HepG2 (cell line): ENCODE data around the gene TEKTIP1. TPM values are rescaled to one million over a fixed set of nuclear protein-coding genes. Genes with fewer than 3 reads are reported as not detected.
A peak's percentile ranks its signal among the peaks of the same experiment; 100 is the strongest.

Experiments
- MAZ ChIP-seq, 2 experiments: sonication (generic) in 1 of 2; formaldehyde crosslinking in 1 of 2; IDR thresholded peaks; 2 replicates each; pipeline versions ENCODE4 v1.5.0 to v1.6.1; 2012 to 2020; ENCODE audit warnings: low read depth in 2 of 2, mild to moderate bottlenecking in 2 of 2, borderline replicate concordance in 1 of 2, improper control_type of control experiment in 1 of 2, low read length in 1 of 2, missing genetic modification reagents in 1 of 2, moderate library complexity in 1 of 2
- PHF5A ChIP-seq: IDR thresholded peaks from one replicate; pipeline ENCODE4 v1.6.1; 2018; ENCODE audit warnings: low read depth, missing genetic modification reagents; ENCODE audit not compliant: unreplicated experiment
- ZKSCAN8 ChIP-seq: IDR thresholded peaks from 2 replicates; pipeline ENCODE4 v1.6.1; 2016; ENCODE audit warnings: borderline replicate concordance, missing genetic modification reagents, missing compliant biosample characterization
- ZNF160 ChIP-seq: sonication (generic); formaldehyde crosslinking; IDR thresholded peaks from 2 replicates; pipeline ENCODE4 v1.8.0; 2022; ENCODE audit warnings: mild to moderate bottlenecking, inconsistent platforms, missing genetic modification reagents
- ZNF501 ChIP-seq: sonication (generic); formaldehyde crosslinking; IDR thresholded peaks from 2 replicates; pipeline ENCODE4 v1.5.1; 2020; ENCODE audit warnings: mild to moderate bottlenecking, moderate library complexity, missing genetic modification reagents
- polyA plus RNA-seq, 8 experiments: library from polyadenylated mRNA; depleted of rRNA in 3 of 8; stranded (reverse) in 7 of 8; unstranded in 1 of 8; fragments of >200 nt; fragmentation: Illumina TruSeq in 4 of 8; extraction: Trizol in 4 of 8; gene quantifications; 2 replicates each; pipeline versions ENCODE4 v1.2.1 to v1.2.3, GENCODE V29; 2011 to 2016; ENCODE audit warnings: low read depth in 4 of 8, missing spikeins in 1 of 8, mixed read lengths in 1 of 8; ENCODE audit not compliant: insufficient read depth in 1 of 8
- total RNA-seq, 5 experiments: library from RNA; depleted of rRNA; stranded (reverse); fragments of >200 nt; fragmentation: Illumina TruSeq; extraction: Trizol; gene quantifications; 2 replicates each; pipeline ENCODE4 v1.2.3, GENCODE V29; 2016; ENCODE audit warnings: low read depth in 1 of 5
- TF ChIP-seq, protein P1 (sequence below): sonication (generic); formaldehyde crosslinking; IDR thresholded peaks from 2 replicates; pipeline ENCODE4 v1.5.0; 2020; ENCODE audit warnings: mild to moderate bottlenecking, missing genetic modification reagents, borderline replicate concordance
- TF ChIP-seq, protein P2 (sequence below): sonication (generic); formaldehyde crosslinking; IDR thresholded peaks from 2 replicates; pipeline ENCODE4 v1.5.1; 2020; ENCODE audit warnings: mild to moderate bottlenecking, missing genetic modification reagents, moderate library complexity
- TF ChIP-seq, protein P3 (sequence below): sonication (generic); formaldehyde crosslinking; IDR thresholded peaks from 2 replicates; pipeline ENCODE4 v1.4.0; 2020; ENCODE audit warnings: missing genetic modification reagents
- TF ChIP-seq, protein P4 (sequence below): IDR thresholded peaks from 2 replicates; pipeline ENCODE4 v1.6.1; 2016; ENCODE audit warnings: mild to moderate bottlenecking
- TF ChIP-seq, protein P5 (sequence below): sonication (generic); formaldehyde crosslinking; conservative IDR thresholded peaks from 2 replicates; pipeline ENCODE4 v1.4.0; 2020; ENCODE audit warnings: missing genetic modification reagents
- TF ChIP-seq, protein P6 (sequence below): sonication (generic); formaldehyde crosslinking; IDR thresholded peaks from 2 replicates; pipeline ENCODE4 v1.4.0; 2020; ENCODE audit warnings: mild to moderate bottlenecking, missing genetic modification reagents
- TF ChIP-seq, protein P7 (sequence below): sonication (generic); formaldehyde crosslinking; IDR thresholded peaks from 2 replicates; pipeline ENCODE4 v1.5.0; 2020; ENCODE audit warnings: missing genetic modification reagents

Gene TEKTIP1
- total and polyA plus RNA-seq, 2 of the 13 experiments (the other 11 are each of a cell fraction or from before 2014, with no cell fraction given), result not detected

DNA sequence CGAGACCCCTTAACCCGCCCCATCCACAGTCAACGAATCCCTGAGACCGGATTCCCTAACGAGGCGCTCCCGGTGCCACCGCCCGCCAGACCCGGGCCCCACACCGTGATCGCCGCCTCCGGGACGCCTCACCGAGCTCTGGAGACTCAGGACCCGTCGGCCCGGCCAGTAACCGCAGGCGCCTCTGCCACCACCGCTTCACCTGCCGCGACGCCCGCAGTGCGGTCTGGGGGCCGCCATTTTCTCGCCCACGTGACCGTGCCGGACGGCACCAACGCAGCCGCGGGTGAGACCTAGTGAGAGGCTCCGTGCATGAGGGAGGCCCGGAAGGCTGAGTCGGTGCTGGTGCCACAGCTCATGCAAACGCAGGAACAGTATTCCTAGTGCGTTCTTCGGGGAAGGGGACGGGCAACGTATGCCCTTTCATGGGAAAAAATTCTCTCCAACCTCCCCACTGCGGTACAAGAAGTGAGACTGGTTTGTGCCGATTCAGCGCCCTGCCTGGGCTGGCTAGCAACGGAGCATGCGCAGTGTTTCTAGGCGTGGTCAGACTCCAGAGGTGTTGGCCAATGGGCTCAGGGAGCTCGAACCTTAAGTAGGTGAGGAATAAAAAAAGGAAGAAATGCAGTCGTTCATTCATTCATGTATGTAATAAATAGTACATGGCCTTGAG lies 38.4 kb upstream of the TEKTIP1 start, which contains the start of gene DOHH (continued):
- TF ChIP-seq, protein P1, sequence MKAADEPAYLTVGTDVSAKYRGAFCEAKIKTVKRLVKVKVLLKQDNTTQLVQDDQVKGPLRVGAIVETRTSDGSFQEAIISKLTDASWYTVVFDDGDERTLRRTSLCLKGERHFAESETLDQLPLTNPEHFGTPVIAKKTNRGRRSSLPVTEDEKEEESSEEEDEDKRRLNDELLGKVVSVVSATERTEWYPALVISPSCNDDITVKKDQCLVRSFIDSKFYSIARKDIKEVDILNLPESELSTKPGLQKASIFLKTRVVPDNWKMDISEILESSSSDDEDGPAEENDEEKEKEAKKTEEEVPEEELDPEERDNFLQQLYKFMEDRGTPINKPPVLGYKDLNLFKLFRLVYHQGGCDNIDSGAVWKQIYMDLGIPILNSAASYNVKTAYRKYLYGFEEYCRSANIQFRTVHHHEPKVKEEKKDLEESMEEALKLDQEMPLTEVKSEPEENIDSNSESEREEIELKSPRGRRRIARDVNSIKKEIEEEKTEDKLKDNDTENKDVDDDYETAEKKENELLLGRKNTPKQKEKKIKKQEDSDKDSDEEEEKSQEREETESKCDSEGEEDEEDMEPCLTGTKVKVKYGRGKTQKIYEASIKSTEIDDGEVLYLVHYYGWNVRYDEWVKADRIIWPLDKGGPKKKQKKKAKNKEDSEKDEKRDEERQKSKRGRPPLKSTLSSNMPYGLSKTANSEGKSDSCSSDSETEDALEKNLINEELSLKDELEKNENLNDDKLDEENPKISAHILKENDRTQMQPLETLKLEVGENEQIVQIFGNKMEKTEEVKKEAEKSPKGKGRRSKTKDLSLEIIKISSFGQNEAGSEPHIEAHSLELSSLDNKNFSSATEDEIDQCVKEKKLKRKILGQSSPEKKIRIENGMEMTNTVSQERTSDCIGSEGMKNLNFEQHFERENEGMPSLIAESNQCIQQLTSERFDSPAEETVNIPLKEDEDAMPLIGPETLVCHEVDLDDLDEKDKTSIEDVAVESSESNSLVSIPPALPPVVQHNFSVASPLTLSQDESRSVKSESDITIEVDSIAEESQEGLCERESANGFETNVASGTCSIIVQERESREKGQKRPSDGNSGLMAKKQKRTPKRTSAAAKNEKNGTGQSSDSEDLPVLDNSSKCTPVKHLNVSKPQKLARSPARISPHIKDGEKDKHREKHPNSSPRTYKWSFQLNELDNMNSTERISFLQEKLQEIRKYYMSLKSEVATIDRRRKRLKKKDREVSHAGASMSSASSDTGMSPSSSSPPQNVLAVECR (CRISPR knock-in tag), result peak; percentile 92
- TF ChIP-seq ZNF501 (peak; percentile 93), MAZ (IDR thresholded peaks at IDR 0.05; ENCODE audit: borderline replicate concordance, low read depth, low read length) (no peak), MAZ (CRISPR knock-in tag; IDR thresholded peaks at IDR 0.05; ENCODE audit: low read depth) (peak; percentile 90), ZNF160 (peak; percentile 83; the same call in 1 of the 2 replicates), PHF5A (peak; percentile 48), ZKSCAN8 (no peak)
- TF ChIP-seq, protein P2, sequence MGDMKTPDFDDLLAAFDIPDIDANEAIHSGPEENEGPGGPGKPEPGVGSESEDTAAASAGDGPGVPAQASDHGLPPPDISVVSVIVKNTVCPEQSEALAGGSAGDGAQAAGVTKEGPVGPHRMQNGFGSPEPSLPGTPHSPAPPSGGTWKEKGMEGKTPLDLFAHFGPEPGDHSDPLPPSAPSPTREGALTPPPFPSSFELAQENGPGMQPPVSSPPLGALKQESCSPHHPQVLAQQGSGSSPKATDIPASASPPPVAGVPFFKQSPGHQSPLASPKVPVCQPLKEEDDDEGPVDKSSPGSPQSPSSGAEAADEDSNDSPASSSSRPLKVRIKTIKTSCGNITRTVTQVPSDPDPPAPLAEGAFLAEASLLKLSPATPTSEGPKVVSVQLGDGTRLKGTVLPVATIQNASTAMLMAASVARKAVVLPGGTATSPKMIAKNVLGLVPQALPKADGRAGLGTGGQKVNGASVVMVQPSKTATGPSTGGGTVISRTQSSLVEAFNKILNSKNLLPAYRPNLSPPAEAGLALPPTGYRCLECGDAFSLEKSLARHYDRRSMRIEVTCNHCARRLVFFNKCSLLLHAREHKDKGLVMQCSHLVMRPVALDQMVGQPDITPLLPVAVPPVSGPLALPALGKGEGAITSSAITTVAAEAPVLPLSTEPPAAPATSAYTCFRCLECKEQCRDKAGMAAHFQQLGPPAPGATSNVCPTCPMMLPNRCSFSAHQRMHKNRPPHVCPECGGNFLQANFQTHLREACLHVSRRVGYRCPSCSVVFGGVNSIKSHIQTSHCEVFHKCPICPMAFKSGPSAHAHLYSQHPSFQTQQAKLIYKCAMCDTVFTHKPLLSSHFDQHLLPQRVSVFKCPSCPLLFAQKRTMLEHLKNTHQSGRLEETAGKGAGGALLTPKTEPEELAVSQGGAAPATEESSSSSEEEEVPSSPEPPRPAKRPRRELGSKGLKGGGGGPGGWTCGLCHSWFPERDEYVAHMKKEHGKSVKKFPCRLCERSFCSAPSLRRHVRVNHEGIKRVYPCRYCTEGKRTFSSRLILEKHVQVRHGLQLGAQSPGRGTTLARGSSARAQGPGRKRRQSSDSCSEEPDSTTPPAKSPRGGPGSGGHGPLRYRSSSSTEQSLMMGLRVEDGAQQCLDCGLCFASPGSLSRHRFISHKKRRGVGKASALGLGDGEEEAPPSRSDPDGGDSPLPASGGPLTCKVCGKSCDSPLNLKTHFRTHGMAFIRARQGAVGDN (CRISPR knock-in tag), result peak; percentile 94
- TF ChIP-seq, protein P3, sequence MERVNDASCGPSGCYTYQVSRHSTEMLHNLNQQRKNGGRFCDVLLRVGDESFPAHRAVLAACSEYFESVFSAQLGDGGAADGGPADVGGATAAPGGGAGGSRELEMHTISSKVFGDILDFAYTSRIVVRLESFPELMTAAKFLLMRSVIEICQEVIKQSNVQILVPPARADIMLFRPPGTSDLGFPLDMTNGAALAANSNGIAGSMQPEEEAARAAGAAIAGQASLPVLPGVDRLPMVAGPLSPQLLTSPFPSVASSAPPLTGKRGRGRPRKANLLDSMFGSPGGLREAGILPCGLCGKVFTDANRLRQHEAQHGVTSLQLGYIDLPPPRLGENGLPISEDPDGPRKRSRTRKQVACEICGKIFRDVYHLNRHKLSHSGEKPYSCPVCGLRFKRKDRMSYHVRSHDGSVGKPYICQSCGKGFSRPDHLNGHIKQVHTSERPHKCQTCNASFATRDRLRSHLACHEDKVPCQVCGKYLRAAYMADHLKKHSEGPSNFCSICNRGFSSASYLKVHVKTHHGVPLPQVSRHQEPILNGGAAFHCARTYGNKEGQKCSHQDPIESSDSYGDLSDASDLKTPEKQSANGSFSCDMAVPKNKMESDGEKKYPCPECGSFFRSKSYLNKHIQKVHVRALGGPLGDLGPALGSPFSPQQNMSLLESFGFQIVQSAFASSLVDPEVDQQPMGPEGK (CRISPR knock-in tag), result 0 out of 2 replicates have a peak, but pooled peaks have one; percentile 17
- TF ChIP-seq, protein P4, sequence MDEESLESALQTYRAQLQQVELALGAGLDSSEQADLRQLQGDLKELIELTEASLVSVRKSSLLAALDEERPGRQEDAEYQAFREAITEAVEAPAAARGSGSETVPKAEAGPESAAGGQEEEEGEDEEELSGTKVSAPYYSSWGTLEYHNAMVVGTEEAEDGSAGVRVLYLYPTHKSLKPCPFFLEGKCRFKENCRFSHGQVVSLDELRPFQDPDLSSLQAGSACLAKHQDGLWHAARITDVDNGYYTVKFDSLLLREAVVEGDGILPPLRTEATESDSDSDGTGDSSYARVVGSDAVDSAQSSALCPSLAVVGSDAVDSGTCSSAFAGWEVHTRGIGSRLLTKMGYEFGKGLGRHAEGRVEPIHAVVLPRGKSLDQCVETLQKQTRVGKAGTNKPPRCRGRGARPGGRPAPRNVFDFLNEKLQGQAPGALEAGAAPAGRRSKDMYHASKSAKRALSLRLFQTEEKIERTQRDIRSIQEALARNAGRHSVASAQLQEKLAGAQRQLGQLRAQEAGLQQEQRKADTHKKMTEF (CRISPR knock-in tag), result peak; percentile 90
- TF ChIP-seq, protein P5, sequence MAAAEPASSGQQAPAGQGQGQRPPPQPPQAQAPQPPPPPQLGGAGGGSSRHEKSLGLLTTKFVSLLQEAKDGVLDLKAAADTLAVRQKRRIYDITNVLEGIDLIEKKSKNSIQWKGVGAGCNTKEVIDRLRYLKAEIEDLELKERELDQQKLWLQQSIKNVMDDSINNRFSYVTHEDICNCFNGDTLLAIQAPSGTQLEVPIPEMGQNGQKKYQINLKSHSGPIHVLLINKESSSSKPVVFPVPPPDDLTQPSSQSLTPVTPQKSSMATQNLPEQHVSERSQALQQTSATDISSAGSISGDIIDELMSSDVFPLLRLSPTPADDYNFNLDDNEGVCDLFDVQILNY (CRISPR knock-in tag), result no peak; the same call in 1 of the 2 replicates
- TF ChIP-seq, protein P6, sequence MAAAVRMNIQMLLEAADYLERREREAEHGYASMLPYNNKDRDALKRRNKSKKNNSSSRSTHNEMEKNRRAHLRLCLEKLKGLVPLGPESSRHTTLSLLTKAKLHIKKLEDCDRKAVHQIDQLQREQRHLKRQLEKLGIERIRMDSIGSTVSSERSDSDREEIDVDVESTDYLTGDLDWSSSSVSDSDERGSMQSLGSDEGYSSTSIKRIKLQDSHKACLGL (CRISPR knock-in tag), result peak; percentile 96
- TF ChIP-seq, protein P7, sequence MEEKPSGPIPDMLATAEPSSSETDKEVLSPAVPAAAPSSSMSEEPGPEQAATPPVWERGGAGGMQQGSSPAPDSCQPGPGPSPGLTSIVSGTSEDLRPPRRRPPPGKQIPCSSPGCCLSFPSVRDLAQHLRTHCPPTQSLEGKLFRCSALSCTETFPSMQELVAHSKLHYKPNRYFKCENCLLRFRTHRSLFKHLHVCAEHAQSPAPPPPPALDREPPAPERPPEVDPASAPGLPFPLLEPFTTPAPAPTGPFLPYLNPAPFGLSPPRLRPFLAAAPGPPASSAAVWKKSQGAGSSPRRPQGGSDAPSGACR (CRISPR knock-in tag), result peak; percentile 71; the same call in 1 of the 2 replicates
